ENCODE measurements around the gene MTUS2.

- TF ChIP-seq ATF2 (IDR thresholded peaks at IDR 0.05; ENCODE audit: low read length) (no peak), CTCF (IDR thresholded peaks at IDR 0.05 in 2 of 3, conservative IDR thresholded peaks at IDR 0.05 in 1 of 3; ENCODE audit: control insufficient read depth in 2 of 3, extremely low read depth in 1 of 3, insufficient read depth in 1 of 3, low read depth in 3 of 3, low read length in 3 of 3) (no peak), FOXM1 (IDR thresholded peaks at IDR 0.05; ENCODE audit: low read depth, low read length) (no peak), YBX1 (IDR thresholded peaks at IDR 0.05) (no peak), TARDBP (IDR thresholded peaks at IDR 0.05; ENCODE audit: borderline replicate concordance) (no peak), RCOR1 (conservative IDR thresholded peaks at IDR 0.05; ENCODE audit: low read depth, low read length) (no peak), EP300 (IDR thresholded peaks at IDR 0.05; ENCODE audit: borderline replicate concordance in 1 of 2, control insufficient read depth in 1 of 2, low read depth in 2 of 2, low read length in 2 of 2) (no peak), TAF1 (IDR thresholded peaks at IDR 0.05; ENCODE audit: borderline replicate concordance, low read depth, low read length) (no peak), CHD4 (IDR thresholded peaks at IDR 0.05) (no peak), EZH2 (IDR thresholded peaks at IDR 0.05; ENCODE audit: borderline replicate concordance, control insufficient read depth, low read depth, low read length) (no peak), SMAD1 (IDR thresholded peaks at IDR 0.05; ENCODE audit: low read depth, partially characterized antibody) (no peak), POLR2A (IDR thresholded peaks at IDR 0.05; ENCODE audit: low read depth, low read length) (no peak)
These were observed 156.5 kb downstream of the MTUS2 start for GRCh38 chr13:28976636-28977035.
